ENCODE results near the gene FBXL20.

Gene FBXL20

DNA sequence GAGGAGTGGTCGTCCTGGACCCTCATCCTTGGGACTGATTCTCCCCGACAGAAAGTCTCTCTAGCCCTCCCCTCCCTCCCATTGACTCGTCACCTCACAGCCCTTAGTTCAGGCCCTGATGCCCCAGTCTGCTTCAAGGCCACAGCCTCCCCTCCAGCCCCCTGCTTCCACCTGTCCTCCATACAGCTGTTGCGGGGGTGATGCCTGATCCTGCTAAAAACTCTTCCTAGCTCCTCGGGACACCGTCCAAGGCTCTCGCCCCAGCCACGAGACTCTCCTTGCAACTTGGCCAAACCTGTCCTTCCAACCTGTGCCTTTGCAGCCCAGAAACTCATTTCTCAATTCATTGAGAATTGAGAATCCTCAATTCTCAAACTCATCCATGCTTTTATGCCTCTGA lies 182.5 kb downstream of the FBXL20 start:
- no peak for DNase-seq (ENCODE audit: low spot score)
- TF ChIP-seq, protein P1, sequence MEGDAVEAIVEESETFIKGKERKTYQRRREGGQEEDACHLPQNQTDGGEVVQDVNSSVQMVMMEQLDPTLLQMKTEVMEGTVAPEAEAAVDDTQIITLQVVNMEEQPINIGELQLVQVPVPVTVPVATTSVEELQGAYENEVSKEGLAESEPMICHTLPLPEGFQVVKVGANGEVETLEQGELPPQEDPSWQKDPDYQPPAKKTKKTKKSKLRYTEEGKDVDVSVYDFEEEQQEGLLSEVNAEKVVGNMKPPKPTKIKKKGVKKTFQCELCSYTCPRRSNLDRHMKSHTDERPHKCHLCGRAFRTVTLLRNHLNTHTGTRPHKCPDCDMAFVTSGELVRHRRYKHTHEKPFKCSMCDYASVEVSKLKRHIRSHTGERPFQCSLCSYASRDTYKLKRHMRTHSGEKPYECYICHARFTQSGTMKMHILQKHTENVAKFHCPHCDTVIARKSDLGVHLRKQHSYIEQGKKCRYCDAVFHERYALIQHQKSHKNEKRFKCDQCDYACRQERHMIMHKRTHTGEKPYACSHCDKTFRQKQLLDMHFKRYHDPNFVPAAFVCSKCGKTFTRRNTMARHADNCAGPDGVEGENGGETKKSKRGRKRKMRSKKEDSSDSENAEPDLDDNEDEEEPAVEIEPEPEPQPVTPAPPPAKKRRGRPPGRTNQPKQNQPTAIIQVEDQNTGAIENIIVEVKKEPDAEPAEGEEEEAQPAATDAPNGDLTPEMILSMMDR (IDR thresholded peaks at IDR 0.05; ENCODE audit: extremely low read depth, insufficient read depth, missing control alignments), result no peak
- in situ Hi-C loops (cut with MboI; ENCODE audit: low pct_unique_long_range_greater_than_20kb, low sequenced_read_pairs, unreplicated experiment), result no loop called here

DNA sequence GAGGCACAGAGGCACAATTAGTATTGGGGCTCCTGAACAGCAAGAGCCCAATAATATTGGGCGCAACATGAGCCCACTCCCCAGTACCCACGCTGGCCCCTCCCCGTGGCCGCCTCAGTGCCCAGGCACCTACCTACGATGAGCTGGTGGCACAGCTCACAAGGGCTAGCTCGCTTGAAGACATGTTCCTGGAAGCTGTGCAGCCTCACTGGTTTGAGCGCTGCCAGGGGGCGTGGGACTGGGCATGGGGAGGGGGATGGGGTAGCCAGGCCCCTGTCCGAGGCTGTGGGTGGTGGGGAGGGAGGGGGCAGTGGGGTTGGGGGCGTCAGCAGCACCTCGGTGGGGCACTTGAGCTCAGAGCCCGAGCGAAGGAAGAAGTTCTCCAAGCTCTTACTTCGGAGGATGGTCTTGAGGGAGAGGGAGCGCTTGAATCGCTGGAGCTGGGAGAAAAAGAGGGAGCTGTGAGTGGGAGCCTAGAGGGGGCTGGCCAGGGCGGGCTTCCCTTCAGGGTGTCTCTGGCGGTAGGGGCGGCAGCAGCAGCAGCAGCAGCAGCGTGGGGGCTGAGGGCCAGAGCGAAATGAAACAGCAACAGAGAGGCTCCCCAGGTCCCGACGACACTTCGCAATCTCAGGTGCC lies 183.6 kb downstream of the FBXL20 start:
- in situ Hi-C loops (cut with MboI; ENCODE audit: low pct_unique_long_range_greater_than_20kb, low sequenced_read_pairs, unreplicated experiment), result no loop called here
- DNase-seq (ENCODE audit: low spot score), result no peak
- TF ChIP-seq, protein P1 (IDR thresholded peaks at IDR 0.05; ENCODE audit: extremely low read depth, insufficient read depth, missing control alignments), result no peak

DNA sequence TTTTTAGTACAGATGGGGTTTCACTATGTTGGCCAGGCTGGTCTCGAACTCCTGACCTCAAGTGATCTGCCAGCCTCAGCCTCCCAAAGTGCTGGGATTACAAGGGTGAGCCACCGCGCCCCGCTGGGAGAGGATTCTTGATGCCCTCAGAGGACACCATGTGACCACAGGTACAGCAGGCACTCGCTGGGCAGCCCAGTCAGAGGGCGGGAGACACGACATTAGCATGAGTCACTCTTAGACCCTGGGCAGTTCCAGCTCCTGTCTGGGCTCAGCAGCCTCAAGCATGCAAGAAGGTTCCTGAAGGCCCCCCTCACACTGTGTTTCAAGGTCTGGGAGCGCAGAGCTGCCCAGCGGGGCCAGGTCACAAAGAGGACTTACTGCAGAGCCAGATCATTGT lies 187.6 kb downstream of the FBXL20 start:
- in situ Hi-C loops (cut with MboI; ENCODE audit: low pct_unique_long_range_greater_than_20kb, low sequenced_read_pairs, unreplicated experiment), result no loop called here
- DNase-seq (ENCODE audit: low spot score), result no peak

DNA sequence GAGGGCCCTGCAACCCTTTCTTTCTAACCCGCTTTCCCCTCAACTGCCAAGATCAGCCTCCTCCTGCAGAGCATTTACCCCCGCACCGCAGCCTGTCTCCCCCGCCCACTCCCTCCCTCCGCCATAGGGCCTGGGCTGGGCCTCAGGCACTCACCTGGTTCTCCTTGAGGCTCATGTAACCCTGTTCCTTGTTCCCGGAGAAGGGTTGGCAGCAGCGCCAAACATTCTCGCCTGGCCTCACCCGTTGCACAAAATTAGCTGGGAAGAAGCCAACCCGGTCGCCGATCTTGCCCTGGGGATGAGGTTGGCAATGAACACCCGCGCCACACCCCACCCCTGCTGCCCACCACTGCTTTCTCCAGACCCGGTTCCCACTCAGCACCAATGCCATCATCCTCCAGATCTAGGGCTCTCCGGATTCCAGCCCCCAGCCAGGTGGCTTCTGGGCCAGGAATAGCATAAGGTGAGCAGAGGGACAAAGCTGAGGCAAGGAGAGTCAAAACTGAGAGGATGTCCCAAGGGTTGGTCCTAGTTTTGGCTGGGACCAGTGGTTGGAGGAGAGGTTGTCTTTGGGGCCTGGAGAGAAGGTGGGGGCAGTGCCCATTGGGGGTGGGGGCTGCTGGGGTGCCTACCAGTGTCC lies 188.5 kb downstream of the FBXL20 start:
- in situ Hi-C loops (cut with MboI; ENCODE audit: low pct_unique_long_range_greater_than_20kb, low sequenced_read_pairs, unreplicated experiment), result no loop called here
- TF ChIP-seq, protein P1 (IDR thresholded peaks at IDR 0.05; ENCODE audit: extremely low read depth, insufficient read depth, missing control alignments), result no peak
- no peak for DNase-seq (ENCODE audit: low spot score)

More for the DNA sequence above, 187.6 kb downstream of the FBXL20 start:
- TF ChIP-seq, protein P1 (IDR thresholded peaks at IDR 0.05; ENCODE audit: extremely low read depth, insufficient read depth, missing control alignments), result no peak

DNA sequence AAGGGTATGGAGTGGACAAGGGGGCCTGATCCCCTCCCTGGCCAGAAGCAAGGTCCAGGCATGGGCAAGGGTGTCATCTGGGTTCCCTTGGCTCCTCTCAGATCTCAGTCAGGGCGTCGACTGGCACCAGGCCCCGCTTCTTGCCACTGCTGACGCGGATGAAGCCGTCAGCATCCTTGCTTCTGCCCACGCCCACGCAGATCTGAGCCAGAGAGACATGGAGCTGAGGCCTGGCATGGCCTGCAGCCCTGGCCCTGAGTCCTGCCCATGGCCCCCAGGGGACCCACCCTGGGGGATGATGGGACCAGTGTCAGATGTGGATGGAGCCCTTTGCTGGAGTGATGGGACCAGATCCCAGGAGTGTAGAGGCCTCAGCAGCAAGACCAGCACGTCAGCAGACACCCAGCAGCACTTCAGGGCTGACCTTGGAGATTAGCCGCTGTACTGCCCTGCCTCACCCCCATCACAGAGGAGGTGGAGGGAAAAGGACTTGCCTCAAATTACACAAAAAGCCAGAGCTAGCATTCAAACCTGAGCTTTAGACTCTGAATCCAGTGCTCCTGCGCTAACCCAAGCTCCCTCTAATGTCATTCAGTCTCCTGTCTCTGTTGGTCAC lies 189.1 kb downstream of the FBXL20 start:
- DNase-seq (ENCODE audit: low spot score), result no peak
- in situ Hi-C loops (cut with MboI; ENCODE audit: low pct_unique_long_range_greater_than_20kb, low sequenced_read_pairs, unreplicated experiment), result no loop called here
- TF ChIP-seq, protein P1 (IDR thresholded peaks at IDR 0.05; ENCODE audit: extremely low read depth, insufficient read depth, missing control alignments), result no peak

DNA sequence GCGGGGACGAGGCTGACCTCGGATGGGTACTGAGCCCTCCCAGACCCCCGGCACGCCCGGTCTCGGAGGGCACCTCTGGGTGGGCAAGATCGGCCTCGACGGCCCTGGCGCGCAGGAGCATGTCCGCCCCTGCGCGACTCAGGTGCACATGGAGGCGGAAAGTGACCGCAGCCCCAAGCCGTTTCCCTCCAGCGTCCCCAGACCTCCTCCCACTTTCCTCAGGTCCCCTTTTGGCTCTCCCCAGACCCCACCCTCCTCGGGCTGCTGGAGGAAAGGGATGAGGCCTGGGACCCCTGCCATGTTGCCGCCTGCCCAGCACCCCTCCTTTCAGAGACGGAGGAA lies 191.4 kb downstream of the FBXL20 start:
- no peak for DNase-seq (ENCODE audit: low spot score)
- TF ChIP-seq, protein P1 (IDR thresholded peaks at IDR 0.05; ENCODE audit: extremely low read depth, insufficient read depth, missing control alignments), result no peak
- in situ Hi-C loops (cut with MboI; ENCODE audit: low pct_unique_long_range_greater_than_20kb, low sequenced_read_pairs, unreplicated experiment), result no loop called here
